Colonic mucosa (tissue), 4 donors: ENCODE data around the gene HSPA12A. TPM values are rescaled to one million over a fixed set of nuclear protein-coding genes. Genes with fewer than 3 reads are reported as not detected.

ENCODE experiments used
- DNase-seq: peaks from one replicate; pipeline ENCODE4 v3.0.0-alpha.2; 2020
- H3K27ac ChIP-seq: fragments of 200-600 bp; one replicate; pipeline ENCODE4 v1.8.0; 2021
- H3K27me3 ChIP-seq: fragments of 200-600 bp; one replicate; pipeline ENCODE4 v1.8.0; 2021
- H3K36me3 ChIP-seq: fragments of 200-600 bp; one replicate; pipeline ENCODE4 v1.8.0; 2021
- H3K4me1 ChIP-seq: fragments of 200-600 bp; one replicate; pipeline ENCODE4 v1.8.0; 2021; ENCODE audit warnings: mild to moderate bottlenecking
- H3K4me3 ChIP-seq: fragments of 200-600 bp; one replicate; pipeline ENCODE4 v1.8.0; 2021
- H3K9ac ChIP-seq, 2 donors: one replicate each; pipeline ENCODE4 v1.7.0; 2013; ENCODE audit warnings: control low read depth in 2 of 2, low read depth in 2 of 2, low read length in 2 of 2
- H3K9me3 ChIP-seq: fragments of 200-600 bp; one replicate; pipeline ENCODE4 v1.8.0; 2021
- CTCF ChIP-seq: fragments of 200-600 bp; IDR thresholded peaks from one replicate; pipeline ENCODE4 v1.8.0; 2022; ENCODE audit warnings: antibody characterized with exemption, mild to moderate bottlenecking
- intact Hi-C: fragments of 100-400 bp; cut with DNase I; formaldehyde crosslinking; loops from one replicate; pipeline ENCODE4 v1.14.1; 2022
- total RNA-seq, 2 donors: library from RNA; stranded (reverse); fragmentation: NEBNext Ultra II Directional in 1 of 2; extraction: Animal tissue kit (Norgen Biotek cat#: 25700) in 1 of 2; gene quantifications; one replicate each; pipeline ENCODE4 v1.2.1, GENCODE V29; 2021
- donor health status: healthy.
- donor health status: DM: no; HTN: no; CAD: no.
- donor health status: DM: no; HTN: no; CAD: no.

HSPA12A gene
- total RNA-seq, 2 donors from 2014 or later: 6.2 to 7.0 TPM

- intact Hi-C loops: loop anchor here (5.0 kb wide), 1 partner anchor 159 kb away; no protein-coding TSS in a partner anchor
Observed at GRCh38 chr10:116785867-116786266, 43.5 kb upstream of the HSPA12A start.

GRCh38 chr10:116785282-116785681 lies 42.9 kb upstream of the HSPA12A start:
- Histone ChIP-seq H3K27ac (no peak overlapping the region), H3K4me1 (no peaks in the 10 kb centered on the region), H3K9ac (no peak overlapping the region), H3K27me3 (no peaks in the 10 kb centered on the region), H3K4me3 (no peak overlapping the region), H3K9me3 (no peaks in the 10 kb centered on the region), H3K36me3 (no peaks in the 10 kb centered on the region)
- intact Hi-C loops: loop anchor here (5.0 kb wide), 1 partner anchor 158 kb away; no protein-coding TSS in a partner anchor
- DNase-seq: no peak
- TF ChIP-seq CTCF: no peak

More at GRCh38 chr10:116785867-116786266, 43.5 kb upstream of the HSPA12A start:
- H3K9ac ChIP-seq: no peak overlapping the region
- no peak overlapping the region for H3K4me3 ChIP-seq
- H3K4me1 ChIP-seq: no peaks in the 10 kb centered on the region
- no peak overlapping the region for H3K27ac ChIP-seq
- H3K9me3 ChIP-seq: no peaks in the 10 kb centered on the region
- DNase-seq: no peak
- no peak for TF ChIP-seq CTCF
- H3K36me3 ChIP-seq: no peaks in the 10 kb centered on the region
- H3K27me3 ChIP-seq: no peaks in the 10 kb centered on the region

GRCh38 chr10:116784651-116785050 lies 42.3 kb upstream of the HSPA12A start:
- H3K9ac ChIP-seq: no peak overlapping the region
- H3K4me1 ChIP-seq: no peaks in the 10 kb centered on the region
- no peaks in the 10 kb centered on the region for H3K27me3 ChIP-seq
- TF ChIP-seq CTCF: no peak
- no peak overlapping the region for H3K4me3 ChIP-seq
- no peak for DNase-seq
- no peak overlapping the region for H3K27ac ChIP-seq
- no peaks in the 10 kb centered on the region for H3K36me3 ChIP-seq
- H3K9me3 ChIP-seq: no peaks in the 10 kb centered on the region
- intact Hi-C loops: loop anchor here (5.0 kb wide), 1 partner anchor 157 kb away; no protein-coding TSS in a partner anchor

- Histone ChIP-seq H3K4me3 (no peak overlapping the region), H3K9me3 (no peaks in the 10 kb centered on the region), H3K27ac (no peak overlapping the region), H3K4me1 (no peaks in the 10 kb centered on the region), H3K9ac (no peak overlapping the region), H3K36me3 (no peaks in the 10 kb centered on the region), H3K27me3 (no peaks in the 10 kb centered on the region)
- TF ChIP-seq CTCF: no peak
- intact Hi-C loops: no loop called here
- DNase-seq: no peak
Observed at GRCh38 chr10:116784035-116784434, 41.7 kb upstream of the HSPA12A start.

GRCh38 chr10:116783011-116783655 lies 40.8 kb upstream of the HSPA12A start:
- H3K4me1 ChIP-seq: no peaks in the 10 kb centered on the region
- no peaks in the 10 kb centered on the region for H3K27me3 ChIP-seq
- H3K27ac ChIP-seq: no peak overlapping the region
- no peak overlapping the region for H3K4me3 ChIP-seq
- TF ChIP-seq CTCF: no peak
- no peak for DNase-seq
- intact Hi-C loops: no loop called here
- H3K9ac ChIP-seq: no peak overlapping the region
- H3K9me3 ChIP-seq: no peaks in the 10 kb centered on the region
- no peaks in the 10 kb centered on the region for H3K36me3 ChIP-seq
